ENCODE data around the gene SHANK2. TPM values are rescaled to one million over a fixed set of nuclear protein-coding genes. Genes with fewer than 3 reads are reported as not detected.

SHANK2 gene
- total and polyA plus RNA-seq, 10 of the 15 experiments (the other 5 are each of a cell fraction or from before 2014, with no cell fraction given): 0.01 to 0.31 (median 0.10) TPM; not detected in 5

- Histone ChIP-seq H3K4me2 (ENCODE audit: control insufficient read depth, insufficient read depth) (no peak overlapping the region), H3K9ac (ENCODE audit: control insufficient read depth, insufficient read depth, low read length) (no peak overlapping the region), H3K36me3 (ENCODE audit: control insufficient read depth in 2 of 2, insufficient read depth in 2 of 2, low read length in 1 of 2) (no peaks in the 10 kb centered on the region), H2AFZ (ENCODE audit: control insufficient read depth, low read depth, low read length) (no peak overlapping the region), H3K27me3 (replicated peaks in 1 of 2; ENCODE audit: control insufficient read depth in 2 of 2, insufficient read depth in 2 of 2, low read length in 1 of 2) (no peaks in the 10 kb centered on the region), H3K27ac (ENCODE audit: control insufficient read depth, insufficient read depth) (no peak overlapping the region), H4K20me1 (ENCODE audit: control insufficient read depth, insufficient read depth) (no peaks in the 10 kb centered on the region), H3K4me3 (no peak overlapping the region), H3K4me1 (ENCODE audit: control insufficient read depth, insufficient read depth, low read length) (no peaks in the 10 kb centered on the region), H3K79me2 (ENCODE audit: control insufficient read depth, insufficient read depth, low read length) (no peaks in the 10 kb centered on the region), H3K9me3 (replicated peaks; ENCODE audit: control insufficient read depth, insufficient read depth, low read length) (no peaks in the 10 kb centered on the region)
- ChIA-PET POLR2A (no interaction called here), SMC1A (ENCODE audit: uncharacterized antibody, unreplicated experiment) (no interaction called here), RAD21 (ENCODE audit: unreplicated experiment) (no interaction called here), CTCF (no interaction called here)
- TF ChIP-seq CHD1 (IDR thresholded peaks at IDR 0.05; ENCODE audit: low read depth, low read length) (no peak), ELK1 (IDR thresholded peaks at IDR 0.05; ENCODE audit: low read depth, low read length) (no peak), POU2F2 (IDR thresholded peaks at IDR 0.05; ENCODE audit: borderline replicate concordance, low read depth, low read length) (no peak), TCF12 (IDR thresholded peaks at IDR 0.05; ENCODE audit: low read depth, low read length) (no peak), IRF4 (IDR thresholded peaks at IDR 0.05; ENCODE audit: low read depth, low read length) (no peak), ATF7 (IDR thresholded peaks at IDR 0.05; ENCODE audit: low read depth) (no peak), CTCF (IDR thresholded peaks at IDR 0.05 in 2 of 3, conservative IDR thresholded peaks at IDR 0.05 in 1 of 3; ENCODE audit: control insufficient read depth in 2 of 3, extremely low read depth in 1 of 3, insufficient read depth in 1 of 3, low read depth in 3 of 3, low read length in 3 of 3) (no peak), CBFB (IDR thresholded peaks at IDR 0.05; ENCODE audit: low read depth) (no peak), GABPA (IDR thresholded peaks at IDR 0.05; ENCODE audit: low read depth) (no peak), ZNF274 (IDR thresholded peaks at IDR 0.05; ENCODE audit: insufficient read depth, insufficient read length) (no peak), NFYA (IDR thresholded peaks at IDR 0.05; ENCODE audit: borderline replicate concordance, low read depth, low read length) (no peak), EGR1 (IDR thresholded peaks at IDR 0.05; ENCODE audit: borderline replicate concordance in 1 of 2, low read depth in 2 of 2, low read length in 2 of 2) (no peak), NFIC (IDR thresholded peaks at IDR 0.05; ENCODE audit: low read depth, low read length) (no peak), KLF5 (IDR thresholded peaks at IDR 0.05; ENCODE audit: partially characterized antibody) (no peak), PAX8 (IDR thresholded peaks at IDR 0.05) (no peak), FOS (IDR thresholded peaks at IDR 0.05; ENCODE audit: borderline replicate concordance, extremely low read depth, insufficient read length) (no peak), PKNOX1 (IDR thresholded peaks at IDR 0.05) (no peak), RAD51 (IDR thresholded peaks at IDR 0.05) (no peak)
- intact Hi-C loops (cut with micrococcal nuclease; ENCODE audit: unreplicated experiment) (no loop called here), in situ Hi-C loops (cut with MboI) (no loop called here)
- FAIRE-seq: no peak
- DNase-seq (ENCODE audit: low read depth, low spot score): no peak
- BruUV-seq (replicated peaks): no TSS peak
- no peak for ATAC-seq
- 0% methylated on average over 3 of the region's 3 CpGs for WGBS (ENCODE audit: insufficient coverage, insufficient replicate concordance, low lambda C conversion rate, missing lambda C conversion rate)
Measured at GRCh38 chr11:71232364-71232763, 20.0 kb downstream of the SHANK2 start.

Data from GM12878 (cell line).